GM21717 (cell line): ENCODE results near the gene ALX4.

Experiments used
- ATAC-seq: cut with Tn5 transposase; IDR thresholded peaks from one replicate; pipeline ENCODE4 v1.9.1; 2021; ENCODE audit warnings: mild to moderate bottlenecking, moderate library complexity; ENCODE audit not compliant: unreplicated experiment

The ALX4 gene

GRCh38 chr11:44303401-44303938 is 6.5 kb downstream of the ALX4 start:
- no peak for ATAC-seq

GRCh38 chr11:44301564-44302271 is 8.2 kb downstream of the ALX4 start:
- no peak for ATAC-seq

- ATAC-seq: no peak
Observed at GRCh38 chr11:44300844-44301563, 8.9 kb downstream of the ALX4 start.

- ATAC-seq: no peak
Observed at GRCh38 chr11:44298862-44299261, 11.1 kb downstream of the ALX4 start.

- ATAC-seq: no peak
Observed at GRCh38 chr11:44290208-44290607, 19.7 kb downstream of the ALX4 start.

- ATAC-seq: no peak
Observed at GRCh38 chr11:44288133-44288526, 21.8 kb downstream of the ALX4 start.

- ATAC-seq: no peak
Observed at GRCh38 chr11:44286911-44287310, 23.0 kb downstream of the ALX4 start.

- ATAC-seq: no peak
Observed at GRCh38 chr11:44286268-44286880, 23.6 kb downstream of the ALX4 start.

GRCh38 chr11:44285756-44286155 is 24.2 kb downstream of the ALX4 start:
- no peak for ATAC-seq

GRCh38 chr11:44282620-44283019 is 27.3 kb downstream of the ALX4 start:
- no peak for ATAC-seq

GRCh38 chr11:44281151-44281550 is 28.8 kb downstream of the ALX4 start:
- ATAC-seq: no peak

- no peak for ATAC-seq
Observed at GRCh38 chr11:44280257-44280656, 29.7 kb downstream of the ALX4 start.

- no peak for ATAC-seq
Observed at GRCh38 chr11:44279483-44279882, 30.5 kb downstream of the ALX4 start.

- ATAC-seq: no peak
Observed at GRCh38 chr11:44277196-44278090, 32.5 kb downstream of the ALX4 start.

GRCh38 chr11:44275961-44276550 is 33.9 kb downstream of the ALX4 start:
- ATAC-seq: no peak

- ATAC-seq: no peak
Observed at GRCh38 chr11:44275241-44275640, 34.7 kb downstream of the ALX4 start.

GRCh38 chr11:44274404-44274803 is 35.5 kb downstream of the ALX4 start:
- no peak for ATAC-seq

GRCh38 chr11:44271286-44271685 is 38.7 kb downstream of the ALX4 start:
- ATAC-seq: no peak

- no peak for ATAC-seq
Observed at GRCh38 chr11:44270403-44271273, 39.3 kb downstream of the ALX4 start.
